K562 (cell line): ENCODE measurements around the gene ADAM30. TPM values are rescaled to one million over a fixed set of nuclear protein-coding genes. Genes with fewer than 3 reads are reported as not detected.

Experiments
- ADNP ChIP-seq: fragments of 200-800 bp; sonication (Bioruptor generic); IDR thresholded peaks from 2 replicates; pipeline ENCODE4 v1.6.1; 2016; ENCODE audit warnings: missing genetic modification characterization, missing compliant biosample characterization
- AFF1 ChIP-seq, 2 experiments: fragments of 450-650 bp; IDR thresholded peaks; 2 replicates each; pipeline ENCODE4 v1.6.1; 2018; ENCODE audit warnings: mild to moderate bottlenecking in 2 of 2, low read depth in 1 of 2; ENCODE audit not compliant: partially characterized antibody in 2 of 2
- CREM ChIP-seq: IDR thresholded peaks from 2 replicates; pipeline ENCODE4 v1.6.1; 2014; ENCODE audit warnings: antibody characterized with exemption, low read depth
- CTCFL ChIP-seq: IDR thresholded peaks from 2 replicates; pipeline ENCODE4 v1.6.1; 2011; ENCODE audit warnings: borderline replicate concordance, low read depth, mild to moderate bottlenecking, moderate library complexity, low read length; ENCODE audit not compliant: insufficient read depth, poor library complexity, severe bottlenecking
- DEAF1 ChIP-seq: fragments of 450-650 bp; formaldehyde crosslinking; IDR thresholded peaks from 2 replicates; pipeline ENCODE4 v1.4.0; 2020; ENCODE audit warnings: mild to moderate bottlenecking, moderate library complexity
- JUND ChIP-seq, 2 experiments: IDR thresholded peaks; 2 replicates in 1 of 2; 3 replicates in 1 of 2; pipeline ENCODE4 v1.6.1; 2011; ENCODE audit warnings: borderline replicate concordance in 2 of 2, low read depth in 2 of 2, low read length in 2 of 2, improper control_type of control experiment in 1 of 2, missing biosample characterization in 1 of 2, missing genetic modification characterization in 1 of 2, missing genetic modification reagents in 1 of 2
- RAD21 ChIP-seq, 2 experiments: fragments of 250-450 bp in 1 of 2; fragments of 450-650 bp in 1 of 2; sonication (Bioruptor Pico) in 1 of 2; formaldehyde crosslinking in 1 of 2; IDR thresholded peaks in 1 of 2; conservative IDR thresholded peaks in 1 of 2; 2 replicates each; pipeline versions ENCODE4 v1.4.0 to v1.8.0; 2020 to 2022; ENCODE audit warnings: mild to moderate bottlenecking in 2 of 2, moderate library complexity in 1 of 2
- polyA plus RNA-seq, 8 experiments: library from polyadenylated mRNA; depleted of rRNA in 4 of 8; stranded (reverse) in 5 of 8; unstranded in 3 of 8; fragments of >200 nt; fragmentation: Nextera tagmentation in 2 of 8; fragmentation: Illumina TruSeq in 1 of 8; extraction: Ambion mirVana in 2 of 8; extraction: Trizol in 1 of 8; gene quantifications; 2 replicates each; pipeline versions ENCODE4 v1.2.1 to v1.2.3, GENCODE V29; 2011 to 2014; ENCODE audit warnings: inconsistent platforms in 1 of 8, missing spikeins in 1 of 8
- total RNA-seq, 7 experiments: library from RNA; depleted of rRNA in 6 of 7; stranded (reverse); fragments of >200 nt in 6 of 7; fragmentation: Illumina TruSeq in 2 of 7; extraction: Trizol in 2 of 7; gene quantifications; 2 replicates each; pipeline versions ENCODE4 v1.2.1 to v1.2.3, GENCODE V29; 2011 to 2021; ENCODE audit warnings: low replicate concordance in 1 of 7
- TF ChIP-seq, protein P1 (sequence below), 3 experiments: IDR thresholded peaks in 2 of 3; conservative IDR thresholded peaks in 1 of 3; 2 replicates each; pipeline ENCODE4 v1.5.1; 2011 to 2012; ENCODE audit warnings: low read length in 3 of 3, mild to moderate bottlenecking in 3 of 3, control low read depth in 2 of 3, improper control_type of control experiment in 1 of 3, inconsistent platforms in 1 of 3, low read depth in 1 of 3, mixed read lengths in 1 of 3, moderate library complexity in 1 of 3; ENCODE audit not compliant: insufficient read depth in 2 of 3
- TF ChIP-seq, protein P2 (sequence below): sonication (generic); formaldehyde crosslinking; IDR thresholded peaks from 2 replicates; pipeline ENCODE4 v1.8.1; 2022; ENCODE audit warnings: missing genetic modification reagents

ADAM30 gene
- total and polyA plus RNA-seq, 9 of the 15 experiments (the other 6 are each of a cell fraction or from before 2014, with no cell fraction given) = not detected

DNA sequence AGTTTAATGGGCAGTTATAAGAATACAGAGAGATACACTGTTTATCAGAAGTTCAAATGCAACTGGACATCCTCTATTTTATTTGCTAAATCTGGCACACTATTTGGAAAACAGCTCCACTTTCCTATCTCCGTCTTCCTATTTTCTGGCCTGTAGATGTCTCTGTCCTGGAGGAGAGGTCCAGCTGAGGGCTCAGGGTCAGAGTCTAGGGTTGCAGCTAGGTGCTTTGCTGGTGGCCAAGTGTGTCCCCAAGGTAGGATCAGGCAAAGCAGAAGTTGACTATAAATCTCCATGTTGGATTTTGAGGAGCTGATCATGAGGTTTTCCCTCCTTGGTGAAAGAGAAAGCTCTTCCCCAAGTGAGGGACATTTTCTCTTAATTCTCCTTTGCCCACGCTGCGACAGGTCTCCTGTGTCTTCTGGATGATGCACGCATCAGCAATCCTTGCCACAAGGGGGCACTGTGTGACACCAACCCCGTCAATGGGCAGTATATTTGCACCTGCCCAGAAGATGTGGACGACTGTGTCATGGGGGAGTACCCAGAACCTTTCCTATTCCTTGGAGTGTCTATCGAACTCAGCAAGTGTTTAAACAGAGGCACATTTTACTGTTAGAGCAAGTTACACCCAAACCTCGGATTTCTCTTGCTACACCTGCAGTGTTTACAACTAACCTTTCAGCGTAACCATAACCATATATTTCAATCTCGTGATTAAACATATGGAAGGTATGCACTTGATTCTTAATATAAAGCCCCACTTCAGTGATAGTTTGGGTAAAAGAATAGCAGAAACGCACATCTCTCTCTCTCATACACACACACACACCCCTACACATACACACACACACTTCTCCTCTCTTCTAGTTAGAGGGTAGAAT lies 10.2 kb downstream of the ADAM30 start (continued):
- TF ChIP-seq AFF1 (IDR thresholded peaks at IDR 0.05; ENCODE audit: low read depth in 1 of 2, partially characterized antibody in 2 of 2) = no peak
- peak; percentile 19 to 69; a peak in 2 of 4 replicates for TF ChIP-seq RAD21 (CRISPR knock-in tag; conservative IDR thresholded peaks at IDR 0.05 in 1 of 2, IDR thresholded peaks at IDR 0.05 in 1 of 2)
- peak; percentile 67 for TF ChIP-seq CREM
- no peak for TF ChIP-seq ADNP (tag)
- TF ChIP-seq, protein P1, sequence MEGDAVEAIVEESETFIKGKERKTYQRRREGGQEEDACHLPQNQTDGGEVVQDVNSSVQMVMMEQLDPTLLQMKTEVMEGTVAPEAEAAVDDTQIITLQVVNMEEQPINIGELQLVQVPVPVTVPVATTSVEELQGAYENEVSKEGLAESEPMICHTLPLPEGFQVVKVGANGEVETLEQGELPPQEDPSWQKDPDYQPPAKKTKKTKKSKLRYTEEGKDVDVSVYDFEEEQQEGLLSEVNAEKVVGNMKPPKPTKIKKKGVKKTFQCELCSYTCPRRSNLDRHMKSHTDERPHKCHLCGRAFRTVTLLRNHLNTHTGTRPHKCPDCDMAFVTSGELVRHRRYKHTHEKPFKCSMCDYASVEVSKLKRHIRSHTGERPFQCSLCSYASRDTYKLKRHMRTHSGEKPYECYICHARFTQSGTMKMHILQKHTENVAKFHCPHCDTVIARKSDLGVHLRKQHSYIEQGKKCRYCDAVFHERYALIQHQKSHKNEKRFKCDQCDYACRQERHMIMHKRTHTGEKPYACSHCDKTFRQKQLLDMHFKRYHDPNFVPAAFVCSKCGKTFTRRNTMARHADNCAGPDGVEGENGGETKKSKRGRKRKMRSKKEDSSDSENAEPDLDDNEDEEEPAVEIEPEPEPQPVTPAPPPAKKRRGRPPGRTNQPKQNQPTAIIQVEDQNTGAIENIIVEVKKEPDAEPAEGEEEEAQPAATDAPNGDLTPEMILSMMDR (IDR thresholded peaks at IDR 0.05 in 2 of 3, conservative IDR thresholded peaks at IDR 0.05 in 1 of 3; ENCODE audit: insufficient read depth in 2 of 3, low read depth in 1 of 3, low read length in 3 of 3) = peak; percentile 75 to 87 (median 78)
- 0 out of 2 replicates have a peak, but pooled peaks have one; percentile 20 for TF ChIP-seq DEAF1 (CRISPR knock-in tag)
- TF ChIP-seq, protein P2, sequence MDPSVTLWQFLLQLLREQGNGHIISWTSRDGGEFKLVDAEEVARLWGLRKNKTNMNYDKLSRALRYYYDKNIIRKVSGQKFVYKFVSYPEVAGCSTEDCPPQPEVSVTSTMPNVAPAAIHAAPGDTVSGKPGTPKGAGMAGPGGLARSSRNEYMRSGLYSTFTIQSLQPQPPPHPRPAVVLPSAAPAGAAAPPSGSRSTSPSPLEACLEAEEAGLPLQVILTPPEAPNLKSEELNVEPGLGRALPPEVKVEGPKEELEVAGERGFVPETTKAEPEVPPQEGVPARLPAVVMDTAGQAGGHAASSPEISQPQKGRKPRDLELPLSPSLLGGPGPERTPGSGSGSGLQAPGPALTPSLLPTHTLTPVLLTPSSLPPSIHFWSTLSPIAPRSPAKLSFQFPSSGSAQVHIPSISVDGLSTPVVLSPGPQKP (CRISPR knock-in tag) = no peak
- peak; percentile 29; the same call in 1 of the 2 replicates for TF ChIP-seq JUND (IDR thresholded peaks at IDR 0.05; ENCODE audit: borderline replicate concordance, low read depth, low read length)
- no peak for TF ChIP-seq JUND (tag; IDR thresholded peaks at IDR 0.05; ENCODE audit: borderline replicate concordance, low read depth, low read length)
- TF ChIP-seq CTCFL = peak; percentile 54
